K562 (cell line): ENCODE results near the gene AP4E1. TPM values are rescaled to one million over a fixed set of nuclear protein-coding genes. Genes with fewer than 3 reads are reported as not detected.

Experiments
- ATAC-seq: fragments of 200-7000 bp; cut with Tn5 transposase; 3 replicates; pipeline ENCODE4 v1.9.1; 2020; ENCODE audit warnings: moderate library complexity
- BruUV-seq: library from RNA; stranded (reverse); fragments of 400-500 nt; replicated peaks from 2 replicates; lab custom pipeline; 2021; lab: Mats Ljungman, UMichigan
- CTCF ChIA-PET: fragments of 300-600 bp; formaldehyde crosslinking; extraction: SDS; loops from one replicate; lab custom pipeline; 2021; ENCODE audit warnings: low intra/inter-chr PET ratio; lab: Yijun Ruan, JAX
- POLR2A ChIA-PET: fragments of 300-600, 350-650 bp; sonication (Branson Sonifier 250); formaldehyde crosslinking; extraction: SDS; loops from one replicate; lab custom pipeline; 2021; ENCODE audit warnings: antibody characterized with exemption, inconsistent platforms; lab: Yijun Ruan, JAX
- DNase-seq, 4 experiments: peaks; one replicate each; pipeline versions ENCODE4 v3.0.0 to v3.0.0-alpha.2; 2011 to 2018; ENCODE audit warnings: low spot score in 3 of 4, mixed read lengths in 3 of 4; ENCODE audit errors: extremely low read depth in 1 of 4
- FAIRE-seq: peaks from 2 replicates; lab custom pipeline; 2011; peaks lifted over from hg19 to GRCh38; lab: Jason Lieb, UNC
- H2AFZ ChIP-seq: 2 replicates; pipeline ENCODE4 v1.6.0; 2011; ENCODE audit warnings: low read depth, low read length, control low read depth, inconsistent platforms
- H3K27ac ChIP-seq: fragments of 200-600 bp; 3 replicates; pipeline ENCODE4 v1.8.0; 2011; ENCODE audit warnings: low read depth, mild to moderate bottlenecking, control low read depth, inconsistent platforms, low read length, moderate library complexity, mixed read lengths; ENCODE audit errors: extremely low read depth
- H3K27me3 ChIP-seq, 2 experiments: fragments of 300-600 bp in 1 of 2; 2 replicates in 1 of 2; 3 replicates in 1 of 2; pipeline versions ENCODE4 v1.6.0 to v1.8.0; 2011; ENCODE audit warnings: inconsistent platforms in 2 of 2, low read length in 2 of 2, mild to moderate bottlenecking in 1 of 2, mixed read lengths in 1 of 2, moderate library complexity in 1 of 2; ENCODE audit not compliant: control insufficient read depth in 2 of 2, insufficient read depth in 2 of 2
- H3K36me3 ChIP-seq: fragments of 300-600 bp; 3 replicates; pipeline ENCODE4 v1.8.0; 2011; ENCODE audit warnings: mild to moderate bottlenecking, low read length, inconsistent platforms; ENCODE audit not compliant: control insufficient read depth, insufficient read depth
- H3K4me1 ChIP-seq, 2 experiments: fragments of 200-600 bp in 1 of 2; replicated peaks in 1 of 2; 2 replicates in 1 of 2; 3 replicates in 1 of 2; pipeline versions ENCODE4 v1.5.1 to v1.8.0; 2011; ENCODE audit warnings: inconsistent platforms in 2 of 2, low read length in 2 of 2, mild to moderate bottlenecking in 1 of 2, mixed read lengths in 1 of 2, moderate library complexity in 1 of 2; ENCODE audit not compliant: control insufficient read depth in 2 of 2, insufficient read depth in 2 of 2
- H3K4me2 ChIP-seq: 2 replicates; pipeline ENCODE4 v1.6.1; 2011; ENCODE audit warnings: low read length, control low read depth, inconsistent platforms, mixed read lengths; ENCODE audit not compliant: insufficient read depth
- H3K4me3 ChIP-seq: fragments of 200-600 bp; sonication (generic), shearing (Covaris generic); 2 replicates; pipeline ENCODE4 v1.5.1; 2016; ENCODE audit warnings: control low read depth, inconsistent platforms
- H3K79me2 ChIP-seq: fragments of 200-600 bp; 3 replicates; pipeline ENCODE4 v1.8.0; 2011; ENCODE audit warnings: low read length, inconsistent platforms; ENCODE audit not compliant: control insufficient read depth, insufficient read depth
- H3K9ac ChIP-seq, 2 experiments: 2 replicates each; pipeline versions ENCODE4 v1.6.0 to v1.6.1; 2011; ENCODE audit warnings: low read depth in 2 of 2, low read length in 2 of 2, control low read depth in 1 of 2, inconsistent platforms in 1 of 2, mild to moderate bottlenecking in 1 of 2, mixed read lengths in 1 of 2; ENCODE audit not compliant: insufficient read depth in 1 of 2
- H3K9me1 ChIP-seq: one replicate; pipeline ENCODE4 v1.6.0; 2011; ENCODE audit warnings: inconsistent platforms, mild to moderate bottlenecking, low read length, moderate library complexity; ENCODE audit not compliant: control insufficient read depth, insufficient read depth
- H3K9me3 ChIP-seq: replicated peaks from 2 replicates; pipeline ENCODE4 v1.5.1; 2011; ENCODE audit warnings: low read depth, low read length, inconsistent platforms; ENCODE audit not compliant: control insufficient read depth, insufficient read depth
- H4K20me1 ChIP-seq: replicated peaks from 2 replicates; pipeline ENCODE4 v1.6.1; 2011; ENCODE audit warnings: low read length, inconsistent platforms, mixed read lengths; ENCODE audit not compliant: control insufficient read depth, insufficient read depth
- BRCA1 ChIP-seq, 2 experiments: fragments of 450-650 bp in 1 of 2; sonication (generic) in 1 of 2; formaldehyde crosslinking in 1 of 2; IDR thresholded peaks; 2 replicates each; pipeline versions ENCODE4 v1.5.0 to v1.6.1; 2017 to 2020; ENCODE audit warnings: mild to moderate bottlenecking in 1 of 2, missing genetic modification reagents in 1 of 2
- BRF1 ChIP-seq: IDR thresholded peaks from 3 replicates; pipeline ENCODE4 v1.6.1; 2011; ENCODE audit warnings: borderline replicate concordance, mild to moderate bottlenecking; ENCODE audit not compliant: insufficient read length; ENCODE audit errors: extremely low read depth
- HDAC8 ChIP-seq: fragments of 450-650 bp; IDR thresholded peaks from 2 replicates; pipeline ENCODE4 v1.6.1; 2016; ENCODE audit warnings: mild to moderate bottlenecking, missing genetic modification characterization, moderate library complexity, missing compliant biosample characterization
- HNRNPH1 ChIP-seq: fragments of 200-400 bp; formaldehyde crosslinking; optimal IDR thresholded peaks from 2 replicates; pipeline ENCODE3; 2017; ENCODE audit warnings: low read depth, mild to moderate bottlenecking, low read length, moderate library complexity
- KLF6 ChIP-seq: fragments of 250-450 bp; sonication (Bioruptor Pico); IDR thresholded peaks from 2 replicates; pipeline ENCODE4 v1.4.0; 2020; ENCODE audit warnings: mild to moderate bottlenecking, moderate library complexity, borderline replicate concordance
- NONO ChIP-seq, 2 experiments: fragments of 200-400 bp in 1 of 2; fragments of 450-650 bp in 1 of 2; formaldehyde crosslinking in 1 of 2; IDR thresholded peaks; 2 replicates each; pipeline ENCODE4 v1.6.1; 2017; ENCODE audit warnings: low read depth in 2 of 2, mild to moderate bottlenecking in 2 of 2, moderate library complexity in 2 of 2, low read length in 1 of 2
- NR2C1 ChIP-seq, 2 experiments: fragments of 450-650 bp; IDR thresholded peaks; 2 replicates each; pipeline ENCODE4 v1.6.1; 2017; ENCODE audit warnings: mild to moderate bottlenecking in 2 of 2, antibody characterized with exemption in 1 of 2, inconsistent platforms in 1 of 2, missing compliant biosample characterization in 1 of 2, missing genetic modification characterization in 1 of 2
- PKNOX1 ChIP-seq: fragments of 450-650 bp; IDR thresholded peaks from 2 replicates; pipeline ENCODE4 v1.6.1; 2016
- POLR2AphosphoS5 ChIP-seq: IDR thresholded peaks from 2 replicates; pipeline ENCODE4 v1.6.1; 2011; ENCODE audit warnings: mild to moderate bottlenecking, low read depth, low read length, moderate library complexity; ENCODE audit not compliant: control insufficient read depth, insufficient read depth
- RAD51 ChIP-seq: fragments of 450-650 bp; IDR thresholded peaks from 2 replicates; pipeline ENCODE4 v1.7.1; 2016; ENCODE audit warnings: low read depth, mild to moderate bottlenecking, borderline replicate concordance
- SIN3B ChIP-seq: fragments of 450-650 bp; IDR thresholded peaks from 2 replicates; pipeline ENCODE4 v1.6.1; 2017; ENCODE audit warnings: low read depth, mild to moderate bottlenecking, moderate library complexity
- SRF ChIP-seq, 2 experiments: fragments of 250-450, 450-650 bp in 1 of 2; sonication (Bioruptor Pico) in 1 of 2; sonication (generic) in 1 of 2; formaldehyde crosslinking; IDR thresholded peaks; 2 replicates each; pipeline versions ENCODE4 v1.5.0 to v1.5.1; 2020 to 2022; ENCODE audit warnings: mild to moderate bottlenecking in 1 of 2, missing genetic modification reagents in 1 of 2
- STAG1 ChIP-seq: sonication (generic); formaldehyde crosslinking; IDR thresholded peaks from 2 replicates; pipeline ENCODE4 v1.5.0; 2020; ENCODE audit warnings: missing genetic modification reagents, borderline replicate concordance
- ZNF175 ChIP-seq: fragments of 200-800 bp; sonication (Bioruptor generic); IDR thresholded peaks from 2 replicates; pipeline ENCODE4 v1.6.1; 2016; ENCODE audit warnings: low read depth, mild to moderate bottlenecking, missing genetic modification characterization, missing compliant biosample characterization
- ZNF551 ChIP-seq: fragments of 250-450 bp; sonication (Bioruptor Pico); IDR thresholded peaks from 2 replicates; pipeline ENCODE4 v1.5.0; 2021; ENCODE audit warnings: mild to moderate bottlenecking, moderate library complexity
- ZNF584 ChIP-seq: fragments of 200-800 bp; sonication (Bioruptor generic); IDR thresholded peaks from 2 replicates; pipeline ENCODE4 v1.6.1; 2016; ENCODE audit warnings: low read depth, mild to moderate bottlenecking, missing genetic modification characterization, missing compliant biosample characterization
- ZNF785 ChIP-seq: fragments of 250-450 bp; sonication (Bioruptor Pico); IDR thresholded peaks from 2 replicates; pipeline ENCODE4 v1.4.0; 2020; ENCODE audit warnings: mild to moderate bottlenecking
- WGBS: fragments of 100-300 bp; shearing (Covaris generic); methylation state at CpG from one replicate; pipeline ENCODE4 v1.1.6; 2016; ENCODE audit warnings: low coverage, mixed read lengths; ENCODE audit not compliant: insufficient coverage; ENCODE audit errors: missing lambda C conversion rate; 5-methylcytosine and 5-hydroxymethylcytosine counted together
- in situ Hi-C: fragments of 300-500 bp; cut with MboI; formaldehyde crosslinking; loops from 4 replicates; pipeline ENCODE4 v1.15.0; 2018; ENCODE audit warnings: inconsistent platforms, mixed read lengths
- intact Hi-C: fragments of 100-400 bp; cut with micrococcal nuclease; formaldehyde crosslinking; loops from 2 replicates; pipeline ENCODE4 v1.14.2; 2022
- polyA plus RNA-seq, 8 experiments: library from polyadenylated mRNA; depleted of rRNA in 4 of 8; stranded (reverse) in 5 of 8; unstranded in 3 of 8; fragments of >200 nt; fragmentation: Nextera tagmentation in 2 of 8; fragmentation: Illumina TruSeq in 1 of 8; extraction: Ambion mirVana in 2 of 8; extraction: Trizol in 1 of 8; gene quantifications; 2 replicates each; pipeline versions ENCODE4 v1.2.1 to v1.2.3, GENCODE V29; 2011 to 2014; ENCODE audit warnings: inconsistent platforms in 1 of 8, missing spikeins in 1 of 8
- total RNA-seq, 7 experiments: library from RNA; depleted of rRNA in 6 of 7; stranded (reverse); fragments of >200 nt in 6 of 7; fragmentation: Illumina TruSeq in 2 of 7; extraction: Trizol in 2 of 7; gene quantifications; 2 replicates each; pipeline versions ENCODE4 v1.2.1 to v1.2.3, GENCODE V29; 2011 to 2021; ENCODE audit warnings: low replicate concordance in 1 of 7
- TF ChIP-seq, protein P1 (sequence below): sonication (generic); IDR thresholded peaks from 2 replicates; pipeline ENCODE4 v1.6.1; 2016

AP4E1 gene
- total and polyA plus RNA-seq, 9 of the 15 experiments (the other 6 are each of a cell fraction or from before 2014, with no cell fraction given) = 1.3 to 11.5 (median 4.4) TPM

DNA sequence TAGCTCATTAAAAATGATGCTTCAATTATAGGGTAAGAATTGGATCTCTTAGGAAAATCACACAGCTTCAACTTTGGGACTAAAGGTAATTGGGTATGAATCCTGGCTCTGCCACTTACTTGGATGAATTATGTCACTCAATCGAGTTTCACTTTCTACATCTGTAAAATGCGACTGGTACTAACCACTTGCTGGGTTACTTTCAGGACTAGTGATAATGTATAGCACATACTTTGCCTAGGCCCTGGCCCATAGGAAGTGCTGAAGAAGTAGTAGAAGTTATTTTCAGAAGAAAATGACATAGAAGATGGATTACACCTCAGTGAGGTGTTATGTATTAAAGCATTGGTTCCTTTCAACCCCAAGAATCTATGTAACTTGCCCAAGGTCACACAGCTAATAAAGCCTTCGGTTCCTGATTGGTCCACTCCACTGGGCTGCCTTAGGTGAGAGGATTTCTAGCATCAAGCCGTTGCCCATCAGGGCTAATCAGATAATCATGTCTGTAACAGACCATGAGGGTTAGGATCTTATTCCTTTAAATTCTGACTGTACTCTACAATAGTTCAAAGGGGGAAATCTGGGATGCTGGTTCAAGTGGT, 29.4 kb upstream of the AP4E1 start:
- 37% methylated on average over 4 of the region's 4 CpGs for WGBS
- FAIRE-seq (no peak), ATAC-seq (no peak), DNase-seq (no peak)
- Histone ChIP-seq H3K4me2 (no peak overlapping the region), H3K79me2 (no peaks in the 10 kb centered on the region), H3K4me3 (no peak overlapping the region), H3K4me1 (peaks cover 0 to 19% of the 10 kb centered on the region in 2 experiments; a peak in 2 of 5 replicates), H3K9ac (no peak overlapping the region), H3K27me3 (no peaks in the 10 kb centered on the region), H3K27ac (no peak overlapping the region), H2AFZ (peak overlapping the region; percentile 36), H3K9me1 (no peaks in the 10 kb centered on the region), H3K36me3 (no peaks in the 10 kb centered on the region), H3K9me3 (no peaks in the 10 kb centered on the region), H4K20me1 (no peaks in the 10 kb centered on the region)
- POLR2A ChIA-PET = interaction anchor here (0.6 kb wide), 1 partner anchor 111 kb away, joined by 3 read pairs; no protein-coding TSS in a partner anchor
- in situ Hi-C loops (no loop called here), intact Hi-C loops (loop anchor here (5.0 kb wide), 1 partner anchor 47 kb away; no protein-coding TSS in a partner anchor)
- CTCF ChIA-PET = no interaction called here
- no TSS peak for BruUV-seq
- no peak for TF ChIP-seq BRCA1 (IDR thresholded peaks at IDR 0.05)
- TF ChIP-seq BRCA1 (CRISPR knock-in tag; IDR thresholded peaks at IDR 0.05) = no peak
- TF ChIP-seq ZNF551 (CRISPR knock-in tag) = no peak
- no peak for TF ChIP-seq HNRNPH1
- no peak for TF ChIP-seq NR2C1 (IDR thresholded peaks at IDR 0.05)
- TF ChIP-seq NR2C1 (tag; IDR thresholded peaks at IDR 0.05) = 0 out of 2 replicates have a peak, but pooled peaks have one; percentile 11
- TF ChIP-seq ZNF785 = no peak
- peak; percentile 60; the same call in 1 of the 2 replicates for TF ChIP-seq ZNF584 (CRISPR knock-in tag)
- TF ChIP-seq POLR2AphosphoS5 = no peak
- no peak for TF ChIP-seq PKNOX1
- TF ChIP-seq, protein P1, sequence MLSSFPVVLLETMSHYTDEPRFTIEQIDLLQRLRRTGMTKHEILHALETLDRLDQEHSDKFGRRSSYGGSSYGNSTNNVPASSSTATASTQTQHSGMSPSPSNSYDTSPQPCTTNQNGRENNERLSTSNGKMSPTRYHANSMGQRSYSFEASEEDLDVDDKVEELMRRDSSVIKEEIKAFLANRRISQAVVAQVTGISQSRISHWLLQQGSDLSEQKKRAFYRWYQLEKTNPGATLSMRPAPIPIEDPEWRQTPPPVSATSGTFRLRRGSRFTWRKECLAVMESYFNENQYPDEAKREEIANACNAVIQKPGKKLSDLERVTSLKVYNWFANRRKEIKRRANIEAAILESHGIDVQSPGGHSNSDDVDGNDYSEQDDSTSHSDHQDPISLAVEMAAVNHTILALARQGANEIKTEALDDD = peak; percentile 79
- no peak for TF ChIP-seq STAG1 (CRISPR knock-in tag)
- TF ChIP-seq ZNF175 (CRISPR knock-in tag) = peak; percentile 75; the same call in 1 of the 2 replicates
- no peak for TF ChIP-seq BRF1
- no peak for TF ChIP-seq NONO (IDR thresholded peaks at IDR 0.05; ENCODE audit: low read depth in 2 of 2, low read length in 1 of 2)
- TF ChIP-seq KLF6 (CRISPR knock-in tag) = 0 out of 2 replicates have a peak, but pooled peaks have one; percentile 34
- TF ChIP-seq SIN3B = no peak
- no peak for TF ChIP-seq SRF (CRISPR knock-in tag; IDR thresholded peaks at IDR 0.05)
- peak; percentile 24; the same call in 1 of the 2 replicates for TF ChIP-seq HDAC8 (tag)
- TF ChIP-seq RAD51 = no peak
